Uterus (tissue), 4 donors: ENCODE measurements around the gene ANGPT4. TPM values are rescaled to one million over a fixed set of nuclear protein-coding genes. Genes with fewer than 3 reads are reported as not detected.

Experiments
- DNase-seq, 2 donors: peaks; one replicate each; pipeline ENCODE4 v3.0.0-alpha.2; 2019 to 2020
- H3K27ac ChIP-seq, 2 donors: fragments of 200-600 bp; sonication (generic); 1 replicate in 1 of 2; 2 replicates in 1 of 2; pipeline ENCODE4 v1.5.1; 2016 to 2018
- H3K27me3 ChIP-seq, 2 donors: fragments of 200-600 bp; sonication (generic); one replicate each; pipeline ENCODE4 v1.5.1; 2018 to 2019; ENCODE audit warnings: control low read depth in 1 of 2
- H3K36me3 ChIP-seq, 2 donors: fragments of 200-600 bp; sonication (generic); one replicate each; pipeline ENCODE4 v1.5.1; 2019; ENCODE audit warnings: control low read depth in 1 of 2
- H3K4me1 ChIP-seq, 2 donors: fragments of 200-600 bp; sonication (generic); one replicate each; pipeline ENCODE4 v1.5.1; 2018 to 2019; ENCODE audit warnings: control low read depth in 1 of 2
- H3K4me3 ChIP-seq, 2 donors: fragments of 200-600 bp; sonication (generic); 1 replicate in 1 of 2; 2 replicates in 1 of 2; pipeline ENCODE4 v1.5.1; 2018 to 2019; ENCODE audit warnings: mild to moderate bottlenecking in 1 of 2
- H3K9me3 ChIP-seq, 2 donors: fragments of 200-600 bp; sonication (generic); one replicate each; pipeline ENCODE4 v1.5.1; 2019; ENCODE audit warnings: control low read depth in 1 of 2
- CTCF ChIP-seq, 4 experiments: fragments of 200-600 bp in 2 of 4; fragments of 450-650 bp in 2 of 4; sonication (generic) in 2 of 4; IDR thresholded peaks; one replicate each; pipeline ENCODE4 v1.5.1; 2016 to 2019; ENCODE audit warnings: antibody characterized with exemption in 4 of 4, mild to moderate bottlenecking in 2 of 4, moderate library complexity in 1 of 4
- POLR2A ChIP-seq, 2 donors: fragments of 450-650 bp; IDR thresholded peaks; one replicate each; pipeline ENCODE4 v1.6.1; 2016; ENCODE audit warnings: antibody characterized with exemption in 2 of 2, mild to moderate bottlenecking in 1 of 2, moderate library complexity in 1 of 2
- intact Hi-C: fragments of 100-400 bp; cut with DNase I; formaldehyde crosslinking; loops from one replicate; pipeline ENCODE4 v1.15.1; 2023; ENCODE audit warnings: low total_unique reads
- total RNA-seq, 4 donors: library from RNA; depleted of rRNA in 3 of 4; stranded (reverse); fragments of >200 nt in 3 of 4; gene quantifications; one replicate each; pipeline versions ENCODE4 v1.1.0 to v1.2.4, GENCODE V29; 2014 to 2023
- donor health status: DM: yes; HTN: yes; CAD: no.

ANGPT4 gene
- total RNA-seq, 4 donors from 2014 or later, result 0.55 to 8.8 (median 3.8) TPM

GRCh38 chr20:822651-823573 is 93.2 kb downstream of the ANGPT4 start:
- TF ChIP-seq POLR2A (IDR thresholded peaks at IDR 0.05) (no peak), CTCF (IDR thresholded peaks at IDR 0.05) (no peak)
- Histone ChIP-seq H3K27ac (no peak overlapping the region), H3K27me3 (no peaks in the 10 kb centered on the region), H3K9me3 (no peaks in the 10 kb centered on the region), H3K4me3 (no peak overlapping the region), H3K36me3 (no peaks in the 10 kb centered on the region), H3K4me1 (no peaks in the 10 kb centered on the region)
- intact Hi-C loops, result no loop called here
- DNase-seq, result no peak

GRCh38 chr20:821731-822065 is 94.4 kb downstream of the ANGPT4 start:
- Histone ChIP-seq H3K4me1 (no peaks in the 10 kb centered on the region), H3K4me3 (no peak overlapping the region), H3K27ac (no peak overlapping the region), H3K36me3 (no peaks in the 10 kb centered on the region), H3K9me3 (no peaks in the 10 kb centered on the region), H3K27me3 (no peaks in the 10 kb centered on the region)
- intact Hi-C loops, result no loop called here
- no peak for DNase-seq
- TF ChIP-seq POLR2A (IDR thresholded peaks at IDR 0.05) (no peak), CTCF (IDR thresholded peaks at IDR 0.05) (no peak)

- H3K9me3 ChIP-seq, result no peaks in the 10 kb centered on the region
- H3K27ac ChIP-seq, result no peak overlapping the region
- no peaks in the 10 kb centered on the region for H3K4me1 ChIP-seq
- no peaks in the 10 kb centered on the region for H3K36me3 ChIP-seq
- H3K4me3 ChIP-seq, result no peak overlapping the region
- TF ChIP-seq CTCF (IDR thresholded peaks at IDR 0.05) (no peak), POLR2A (IDR thresholded peaks at IDR 0.05) (no peak)
- H3K27me3 ChIP-seq, result no peaks in the 10 kb centered on the region
- DNase-seq, result no peak
- intact Hi-C loops, result no loop called here
These were observed 94.9 kb downstream of the ANGPT4 start for GRCh38 chr20:821046-821730.

GRCh38 chr20:820323-820953 is 95.7 kb downstream of the ANGPT4 start:
- Histone ChIP-seq H3K4me1 (no peaks in the 10 kb centered on the region), H3K36me3 (no peaks in the 10 kb centered on the region), H3K4me3 (no peak overlapping the region), H3K27me3 (no peaks in the 10 kb centered on the region), H3K9me3 (no peaks in the 10 kb centered on the region), H3K27ac (no peak overlapping the region)
- no peak for DNase-seq
- TF ChIP-seq CTCF (IDR thresholded peaks at IDR 0.05) (no peak), POLR2A (IDR thresholded peaks at IDR 0.05) (no peak)
- intact Hi-C loops, result no loop called here

Other genes starting within 250 kb of the ANGPT4 start
- gene SCRT2, start 240.5 kb downstream of the ANGPT4 start, total RNA-seq, result not detected
- 1 to 10 TPM in 3 of 4 donors, under 1 TPM in 1; 0.83 to 8.7 (median 1.5) TPM for gene SLC52A3, start 147.8 kb downstream of the ANGPT4 start, total RNA-seq
- 1 to 10 TPM in 3 of 4 donors, under 1 TPM in 1; 0.59 to 6.2 (median 4.0) TPM for gene FAM110A, start 82.6 kb downstream of the ANGPT4 start, total RNA-seq
- gene RSPO4, start 86.0 kb upstream of the ANGPT4 start, total RNA-seq, result under 1 TPM in 1 of 4 donors, not detected in 3; 0.67 TPM
- gene PSMF1, start 202.3 kb upstream of the ANGPT4 start, total RNA-seq, result 10 to 100 TPM; 11.5 to 91.6 (median 54.5) TPM